ENCODE measurements around the gene LRRC70.
"Not testable (repeated sequence)": the region's sequence is repeated elsewhere in the genome, so short reads cannot be mapped to it uniquely, and the experiment has no call there.

LRRC70 gene

GRCh38 chr5:62608529-62609511 is 30.2 kb downstream of the LRRC70 start:
- DNase-seq, result no peak

- DNase-seq, result no peak
Measured at GRCh38 chr5:62614355-62614754, 35.7 kb downstream of the LRRC70 start.

DNA sequence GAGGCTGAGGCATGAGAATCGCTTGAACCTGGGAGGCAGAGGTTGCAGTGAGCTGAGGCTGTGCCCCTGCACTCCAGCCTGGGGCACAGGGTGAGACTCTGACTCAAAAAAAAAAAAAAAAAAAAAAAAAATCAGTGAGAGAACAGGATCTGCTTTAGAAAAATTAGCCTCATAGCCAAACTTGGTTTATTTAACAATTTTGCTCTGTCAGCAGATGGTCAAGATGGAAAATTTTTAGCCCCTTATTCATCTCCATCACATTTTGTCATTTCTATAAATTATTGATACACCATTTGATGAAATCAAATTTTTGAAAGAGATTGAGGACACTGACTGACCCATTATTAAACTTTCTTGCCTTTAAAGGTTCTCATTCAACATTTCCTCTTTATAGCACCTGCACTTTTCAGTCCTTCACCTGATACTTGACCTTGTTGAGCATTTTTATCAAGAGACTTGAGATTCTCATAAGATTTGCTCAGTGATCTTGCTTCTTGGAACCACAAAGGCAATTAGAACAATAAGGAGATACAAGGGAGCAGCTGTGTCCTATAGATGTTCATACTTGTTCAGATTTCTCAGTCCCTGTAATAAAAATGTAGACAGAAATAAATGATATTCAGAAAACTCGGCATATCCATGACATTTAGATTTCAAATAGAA is 38.1 kb downstream of the LRRC70 start:
- DNase-seq, result no peak

DNA sequence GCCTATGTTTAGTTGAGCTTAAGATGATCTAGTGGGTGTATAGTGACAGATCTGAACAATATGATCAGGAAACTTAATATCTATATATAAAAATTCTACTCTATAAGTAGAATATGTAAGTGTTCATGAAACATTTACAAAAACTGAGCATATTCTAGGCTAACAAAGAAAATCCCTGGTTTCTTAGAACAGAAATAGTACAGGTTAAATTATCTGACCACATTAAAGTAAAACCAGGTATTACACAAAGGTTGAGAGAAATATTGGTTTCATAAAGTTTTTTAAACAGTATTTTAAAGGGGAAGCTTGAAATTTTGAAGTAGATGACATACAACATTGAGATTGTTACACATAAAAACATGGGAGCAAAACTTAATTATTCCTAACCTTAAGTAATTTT is 39.3 kb downstream of the LRRC70 start:
- no peak for DNase-seq

DNA sequence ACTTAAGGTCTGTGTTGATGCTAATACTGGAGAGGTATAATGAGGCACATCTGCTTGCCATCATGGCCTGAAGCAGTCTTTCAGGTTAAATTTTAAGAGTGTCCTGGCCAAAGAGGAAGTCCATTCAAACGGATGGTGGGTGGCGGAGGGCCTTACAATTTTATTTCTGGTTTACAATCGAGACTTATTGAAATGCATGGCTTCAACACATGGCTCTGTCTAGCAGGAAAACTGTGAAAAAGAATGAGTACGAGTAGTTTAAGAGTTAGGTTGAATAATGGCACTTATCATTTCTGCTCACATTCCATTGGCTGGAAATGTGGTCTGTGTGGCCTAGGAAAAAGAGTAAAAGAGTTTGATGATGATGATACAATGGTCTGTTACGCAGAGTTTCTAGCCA is 42.1 kb downstream of the LRRC70 start:
- DNase-seq, result no peak

- no peak for DNase-seq
Measured at GRCh38 chr5:62621280-62621679, 42.7 kb downstream of the LRRC70 start.

GRCh38 chr5:62623271-62623670 is 44.7 kb downstream of the LRRC70 start:
- no peak for DNase-seq

DNA sequence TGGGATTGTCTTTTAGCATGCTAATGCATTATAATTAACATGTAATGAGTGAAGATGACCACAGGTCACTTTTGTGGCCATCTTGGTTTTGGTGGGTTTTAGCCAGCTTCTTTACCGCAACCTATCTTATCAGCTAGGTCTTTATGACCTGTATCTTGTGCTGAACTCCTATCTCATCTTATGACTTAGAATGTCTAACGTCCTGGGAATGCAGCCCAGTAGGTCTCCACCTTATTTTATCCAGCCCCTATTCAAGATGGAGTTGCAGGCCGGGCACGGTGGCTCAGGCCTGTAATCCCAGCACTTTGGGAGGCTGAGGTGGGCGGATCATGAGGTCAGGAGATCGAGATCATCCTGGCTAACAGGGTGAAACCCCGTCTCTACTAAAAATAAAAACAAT is 45.8 kb downstream of the LRRC70 start:
- DNase-seq, result not testable (repeated sequence)

GRCh38 chr5:62626534-62626933 is 47.9 kb downstream of the LRRC70 start:
- no peak for DNase-seq

- no peak for DNase-seq
Measured at GRCh38 chr5:62627121-62627520, 48.5 kb downstream of the LRRC70 start.

DNA sequence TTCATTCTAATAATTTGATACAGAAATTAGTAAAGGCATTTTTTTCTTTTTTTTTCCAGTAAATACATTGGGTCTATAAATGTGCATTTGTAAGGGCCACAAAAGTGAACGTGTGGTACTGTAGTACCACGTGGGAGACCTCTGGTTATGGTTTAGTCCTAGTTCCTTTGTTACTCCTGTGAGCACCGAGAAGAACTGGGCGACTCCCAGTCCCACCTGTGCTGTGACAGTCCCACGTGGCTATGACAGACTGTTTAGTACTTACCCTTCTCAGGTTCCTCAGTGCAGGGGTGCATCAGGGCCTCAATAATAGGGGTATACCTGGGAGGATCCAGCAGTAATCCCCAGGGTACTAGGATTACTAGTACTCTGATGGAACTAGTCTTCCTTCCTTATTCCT is 49.3 kb downstream of the LRRC70 start:
- no peak for DNase-seq

Measured in activated naive CD4-positive, alpha-beta T cell treated with anti-CD3 and anti-CD28 coated beads, Interleukin-2, amount 50 U/mL, for 16 hours (primary cell).